H1 (cell line): ENCODE results near the gene TGM2. TPM values are rescaled to one million over a fixed set of nuclear protein-coding genes. Genes with fewer than 3 reads are reported as not detected.

ENCODE experiments used
- CTCF ChIA-PET: fragments of 300-600 bp; sonication (Branson Sonifier 250); formaldehyde crosslinking; loops from one replicate; lab custom pipeline; 2021; ENCODE audit not compliant: partially characterized antibody; lab: Charles Lee
- POLR2A ChIA-PET: fragments of 300-600 bp; sonication (Branson Sonifier 250); formaldehyde crosslinking; loops from one replicate; lab custom pipeline; 2021; ENCODE audit warnings: inconsistent platforms; ENCODE audit not compliant: partially characterized antibody; lab: Charles Lee
- DNase-seq, 2 experiments: peaks; one replicate each; pipeline versions ENCODE4 v3.0.0 to v3.0.0-alpha.2; 2010 to 2022; ENCODE audit warnings: low spot score in 2 of 2, low read depth in 1 of 2, mixed read lengths in 1 of 2
- FAIRE-seq: peaks from 2 replicates; lab custom pipeline; 2011; peaks lifted over from hg19 to GRCh38; lab: Jason Lieb, UNC
- H2AFZ ChIP-seq: 2 replicates; pipeline ENCODE4 v1.8.1; 2012; ENCODE audit warnings: low read length, inconsistent platforms
- H2AK5ac ChIP-seq: 2 replicates; pipeline ENCODE4 v1.6.1; 2013; ENCODE audit warnings: low read depth, low read length
- H2BK120ac ChIP-seq: replicated peaks from 2 replicates; pipeline ENCODE3; 2013; ENCODE audit warnings: low read depth, low read length, inconsistent platforms
- H2BK12ac ChIP-seq: 2 replicates; pipeline ENCODE4 v1.6.1; 2013; ENCODE audit warnings: low read depth, low read length
- H2BK15ac ChIP-seq: 2 replicates; pipeline ENCODE4 v1.6.1; 2013; ENCODE audit warnings: low read length
- H2BK20ac ChIP-seq: 2 replicates; pipeline ENCODE4 v1.6.1; 2013; ENCODE audit warnings: low read length
- H2BK5ac ChIP-seq: 2 replicates; pipeline ENCODE4 v1.6.1; 2013; ENCODE audit warnings: low read depth, low read length
- H3K14ac ChIP-seq: 2 replicates; pipeline ENCODE4 v1.6.1; 2013; ENCODE audit warnings: inconsistent platforms; ENCODE audit not compliant: insufficient read length
- H3K18ac ChIP-seq: 2 replicates; pipeline ENCODE4 v1.6.1; 2013; ENCODE audit warnings: low read length; ENCODE audit errors: extremely low read depth
- H3K23ac ChIP-seq: 2 replicates; pipeline ENCODE4 v1.6.1; 2013; ENCODE audit warnings: inconsistent platforms; ENCODE audit not compliant: insufficient read length
- H3K23me2 ChIP-seq: 2 replicates; pipeline ENCODE4 v1.6.1; 2013; ENCODE audit warnings: low read depth, low read length
- H3K27ac ChIP-seq: 2 replicates; pipeline ENCODE4 v1.6.1; 2011; ENCODE audit warnings: low read depth, low read length, inconsistent platforms
- H3K27me3 ChIP-seq, 4 experiments: replicated peaks in 1 of 4; 1 replicate in 1 of 4; 2 replicates in 3 of 4; pipeline versions ENCODE4 v1.6.1 to v1.8.1; 2011 to 2013; ENCODE audit warnings: low read length in 3 of 4, mild to moderate bottlenecking in 3 of 4, inconsistent platforms in 2 of 4, mixed read lengths in 2 of 4, moderate library complexity in 1 of 4; ENCODE audit not compliant: control insufficient read depth in 3 of 4, insufficient read depth in 3 of 4; ENCODE audit errors: extremely low read depth in 1 of 4
- H3K36me3 ChIP-seq, 4 experiments: 2 replicates each; pipeline versions ENCODE4 v1.6.1 to v1.8.1; 2011 to 2013; ENCODE audit warnings: mild to moderate bottlenecking in 4 of 4, low read length in 3 of 4, moderate library complexity in 2 of 4, control low read depth in 1 of 4, inconsistent platforms in 1 of 4; ENCODE audit not compliant: insufficient read depth in 4 of 4, control insufficient read depth in 2 of 4
- H3K4ac ChIP-seq: replicated peaks from 2 replicates; pipeline ENCODE3; 2013; ENCODE audit warnings: low read length, low read depth, mixed read lengths, inconsistent platforms; ENCODE audit not compliant: insufficient read length
- H3K4me1 ChIP-seq, 4 experiments: replicated peaks in 1 of 4; 1 replicate in 1 of 4; 2 replicates in 3 of 4; pipeline versions ENCODE4 v1.6.1 to v1.8.1; 2011 to 2013; ENCODE audit warnings: low read length in 3 of 4, inconsistent platforms in 2 of 4, mixed read lengths in 1 of 4; ENCODE audit not compliant: insufficient read depth in 4 of 4, control insufficient read depth in 3 of 4
- H3K4me2 ChIP-seq, 2 experiments: 2 replicates each; pipeline versions ENCODE4 v1.6.1 to v1.8.1; 2011 to 2013; ENCODE audit warnings: low read depth in 2 of 2, low read length in 2 of 2, control low read depth in 1 of 2, inconsistent platforms in 1 of 2, mild to moderate bottlenecking in 1 of 2; ENCODE audit not compliant: insufficient read depth in 1 of 2
- H3K4me3 ChIP-seq, 4 experiments: fragments of 200-600, 300-600 bp in 1 of 4; sonication (generic), shearing (Covaris generic), sonication (Bioruptor Twin) in 1 of 4; 2 replicates each; pipeline versions ENCODE4 v1.5.1 to v1.8.1; 2011 to 2016; ENCODE audit warnings: low read length in 4 of 4, low read depth in 3 of 4, control low read depth in 2 of 4, inconsistent platforms in 2 of 4, mild to moderate bottlenecking in 2 of 4, mixed read lengths in 1 of 4, moderate library complexity in 1 of 4; ENCODE audit not compliant: insufficient read depth in 2 of 4; ENCODE audit errors: extremely low read depth in 1 of 4
- H3K56ac ChIP-seq: replicated peaks from 2 replicates; pipeline ENCODE3; 2013; ENCODE audit warnings: low read depth, mild to moderate bottlenecking, mixed read lengths, low read length, inconsistent platforms; ENCODE audit not compliant: insufficient read length
- H3K79me1 ChIP-seq: 2 replicates; pipeline ENCODE4 v1.6.1; 2013; ENCODE audit warnings: low read depth, low read length, control low read depth
- H3K79me2 ChIP-seq, 2 experiments: 2 replicates each; pipeline versions ENCODE4 v1.6.1 to v1.8.1; 2012 to 2013; ENCODE audit warnings: low read length in 2 of 2, mild to moderate bottlenecking in 2 of 2, inconsistent platforms in 1 of 2; ENCODE audit not compliant: insufficient read depth in 2 of 2, control insufficient read depth in 1 of 2
- H3K9ac ChIP-seq, 4 experiments: replicated peaks in 1 of 4; 1 replicate in 1 of 4; 2 replicates in 3 of 4; pipeline versions ENCODE4 v1.6.1 to v1.8.1; 2011 to 2013; ENCODE audit warnings: low read depth in 3 of 4, low read length in 3 of 4, control low read depth in 2 of 4, mild to moderate bottlenecking in 2 of 4, moderate library complexity in 2 of 4, inconsistent platforms in 1 of 4; ENCODE audit errors: extremely low read depth in 1 of 4
- H3K9me3 ChIP-seq, 2 experiments: 2 replicates each; pipeline versions ENCODE4 v1.6.1 to v1.8.1; 2012 to 2013; ENCODE audit warnings: mild to moderate bottlenecking in 2 of 2, moderate library complexity in 2 of 2, control low read depth in 1 of 2, inconsistent platforms in 1 of 2, low read depth in 1 of 2, low read length in 1 of 2, mixed read lengths in 1 of 2; ENCODE audit not compliant: insufficient read depth in 2 of 2
- H4K20me1 ChIP-seq, 2 experiments: replicated peaks in 1 of 2; 2 replicates each; pipeline versions ENCODE3 to v1.8.1; 2011 to 2013; ENCODE audit warnings: inconsistent platforms in 2 of 2, low read length in 2 of 2, mild to moderate bottlenecking in 1 of 2; ENCODE audit not compliant: insufficient read depth in 2 of 2, control insufficient read depth in 1 of 2
- H4K5ac ChIP-seq: 2 replicates; pipeline ENCODE4 v1.6.1; 2013; ENCODE audit warnings: low read length, low read depth, mixed read lengths, inconsistent platforms; ENCODE audit not compliant: insufficient read length
- H4K8ac ChIP-seq: 2 replicates; pipeline ENCODE4 v1.8.0; 2013; ENCODE audit warnings: mild to moderate bottlenecking, moderate library complexity, low read length, inconsistent platforms; ENCODE audit not compliant: insufficient read depth; ENCODE audit errors: extremely low read depth
- H4K91ac ChIP-seq: replicated peaks from 2 replicates; pipeline ENCODE3; 2013; ENCODE audit warnings: low read length, mixed read lengths, inconsistent platforms; ENCODE audit not compliant: insufficient read length
- BRCA1 ChIP-seq: IDR thresholded peaks from 2 replicates; pipeline ENCODE4 v1.6.1; 2012; ENCODE audit warnings: low read depth, low read length, improper control_type of control experiment
- CBX5 ChIP-seq: fragments of 300-800, 300-1000 bp; sonication (generic); IDR thresholded peaks from 2 replicates; pipeline ENCODE4 v1.7.1; 2016; ENCODE audit warnings: antibody characterized with exemption, low read length, low read depth
- CEBPB ChIP-seq: IDR thresholded peaks from 2 replicates; pipeline ENCODE4 v1.6.1; 2012; ENCODE audit warnings: low read depth, low read length
- CREB1 ChIP-seq: IDR thresholded peaks from 2 replicates; pipeline ENCODE4 v1.6.1; 2012; ENCODE audit warnings: inconsistent platforms
- HDAC2 ChIP-seq, 2 experiments: fragments of 300-600 bp in 1 of 2; sonication (generic) in 1 of 2; IDR thresholded peaks; 2 replicates each; pipeline ENCODE4 v1.6.1; 2011 to 2012; ENCODE audit warnings: low read depth in 2 of 2, low read length in 2 of 2, mild to moderate bottlenecking in 2 of 2, moderate library complexity in 2 of 2, borderline replicate concordance in 1 of 2, inconsistent platforms in 1 of 2
- HDAC6 ChIP-seq: IDR thresholded peaks from one replicate; pipeline ENCODE4 v1.7.1; 2012; ENCODE audit warnings: low read depth, mild to moderate bottlenecking, inconsistent platforms, low read length, moderate library complexity
- KDM1A ChIP-seq: fragments of 200-600, 300-600 bp; sonication (generic); IDR thresholded peaks from 2 replicates; pipeline ENCODE4 v1.7.1; 2016; ENCODE audit warnings: mild to moderate bottlenecking, low read length, borderline replicate concordance
- SAP30 ChIP-seq: fragments of 300-600 bp; sonication (generic); IDR thresholded peaks from 2 replicates; pipeline ENCODE4 v1.7.1; 2012; ENCODE audit warnings: low read length, moderate library complexity, mild to moderate bottlenecking, inconsistent platforms; ENCODE audit not compliant: insufficient read depth, insufficient replicate concordance
- SIN3A ChIP-seq, 2 experiments: IDR thresholded peaks in 1 of 2; conservative IDR thresholded peaks in 1 of 2; 2 replicates each; pipeline ENCODE4 v1.6.1; 2011 to 2012; ENCODE audit warnings: low read length in 2 of 2, improper control_type of control experiment in 1 of 2, low read depth in 1 of 2, mild to moderate bottlenecking in 1 of 2
- TBP ChIP-seq: IDR thresholded peaks from 2 replicates; pipeline ENCODE4 v1.6.1; 2011; ENCODE audit warnings: low read depth, low read length, improper control_type of control experiment
- TCF12 ChIP-seq: IDR thresholded peaks from 2 replicates; pipeline ENCODE4 v1.6.1; 2011; ENCODE audit warnings: low read depth, mild to moderate bottlenecking, low read length
- WGBS, 2 experiments: shearing (Covaris generic) in 1 of 2; methylation state at CpG; one replicate each; pipeline versions ENCODE4 v1.1.6 to v1.1.7; 2013 to 2015; ENCODE audit warnings: low lambda C conversion rate in 2 of 2, mixed read lengths in 2 of 2, inconsistent platforms in 1 of 2, low coverage in 1 of 2, missing lambda C conversion rate in 1 of 2; ENCODE audit not compliant: insufficient replicate concordance in 2 of 2, insufficient coverage in 1 of 2, insufficient read length in 1 of 2; ENCODE audit errors: extremely low coverage in 1 of 2, missing lambda C conversion rate in 1 of 2; 5-methylcytosine and 5-hydroxymethylcytosine counted together
- polyA plus RNA-seq, 7 experiments: library from polyadenylated mRNA; depleted of rRNA in 3 of 7; stranded (reverse) in 5 of 7; unstranded in 2 of 7; fragments of >200 nt in 5 of 7; fragments of 200-250 nt in 2 of 7; gene quantifications; 1 replicate in 5 of 7; 2 replicates in 1 of 7; 4 replicates in 1 of 7; pipeline versions ENCODE4 v1.2.1 to v1.2.3, GENCODE V29; 2011 to 2013; ENCODE audit warnings: missing spikeins in 2 of 7, mixed read lengths in 2 of 7
- total RNA-seq: library from RNA; stranded (reverse); fragmentation: NEBNext Ultra II Directional; extraction: Animal tissue kit (Norgen Biotek cat#: 25700); gene quantifications from 2 replicates; pipeline ENCODE4 v1.2.1, GENCODE V29; 2021

The TGM2 gene
- total and polyA plus RNA-seq, 2 of the 8 experiments (the other 6 are each of a cell fraction or from before 2014, with no cell fraction given), result 0.86 to 1.0 TPM

- no peaks in the 10 kb centered on the region for H3K79me1 ChIP-seq
- H4K5ac ChIP-seq, result no peak overlapping the region
- no peak overlapping the region for H3K4ac ChIP-seq
These were observed 26.6 kb upstream of the TGM2 start for GRCh38 chr20:38191654-38192053.

More at GRCh38 chr20:38191654-38192053, 26.6 kb upstream of the TGM2 start:
- POLR2A ChIA-PET, result no interaction called here
- TF ChIP-seq CREB1 (no peak), KDM1A (no peak), TBP (no peak), CBX5 (no peak), SAP30 (no peak), CEBPB (no peak), TCF12 (no peak), SIN3A (conservative IDR thresholded peaks at IDR 0.05 in 1 of 2, IDR thresholded peaks at IDR 0.05 in 1 of 2; ENCODE audit: low read depth in 1 of 2, low read length in 2 of 2) (no peak), BRCA1 (no peak), HDAC2 (IDR thresholded peaks at IDR 0.05; ENCODE audit: borderline replicate concordance in 1 of 2, low read depth in 2 of 2, low read length in 2 of 2) (no peak), HDAC6 (no peak)
- Histone ChIP-seq H2BK12ac (no peak overlapping the region), H3K4me1 (no peaks in the 10 kb centered on the region), H3K23me2 (peaks cover 2% of the 10 kb centered on the region; the same call in 1 of the 2 replicates), H3K27me3 (no peaks in the 10 kb centered on the region), H2BK5ac (no peak overlapping the region), H3K18ac (no peak overlapping the region), H3K23ac (no peak overlapping the region), H3K27ac (no peak overlapping the region), H2BK20ac (no peak overlapping the region), H3K9me3 (no peaks in the 10 kb centered on the region), H3K79me2 (no peaks in the 10 kb centered on the region), H2AK5ac (no peak overlapping the region), H2AFZ (no peak overlapping the region), H3K14ac (no peak overlapping the region), H3K4me2 (no peak overlapping the region), H4K8ac (no peak overlapping the region), H3K56ac (no peak overlapping the region), H3K36me3 (no peaks in the 10 kb centered on the region), H2BK15ac (no peak overlapping the region), H4K20me1 (no peaks in the 10 kb centered on the region), H2BK120ac (no peak overlapping the region), H4K91ac (no peak overlapping the region), H3K9ac (no peak overlapping the region), H3K4me3 (no peak overlapping the region)
- CTCF ChIA-PET, result interaction anchor here (1.3 to 8.5 kb wide), 6 partner anchors 24 to 118 kb away, joined by 4 to 64 read pairs (median 6); partner anchors contain the start of gene TGM2
- FAIRE-seq (no peak), DNase-seq (no peak)
- 79% methylated on average over 5 of the region's 5 CpGs; no CpG with 5 or more reads in 1 of the 2 experiments for WGBS, 2 experiments
